Measurements from ENCODE around the gene TSPY8.
"Not testable (repeated sequence)": the region's sequence is repeated elsewhere in the genome, so short reads cannot be mapped to it uniquely, and the experiment has no call there.

Gene TSPY8

GRCh38 chrY:9357497-9357896, at the start of gene TSPY8:
Gene TSPY8 (plus strand): TSS chrY:9357797. CDS start chrY:9357843, 46 bp downstream.
- DNase-seq, result not testable (repeated sequence)

- DNase-seq, result no peak
Measured at GRCh38 chrY:9320996-9321395, 36.6 kb upstream of the TSPY8 start.

- not testable (repeated sequence) for DNase-seq
Measured at GRCh38 chrY:9337164-9337563, 20.4 kb upstream of the TSPY8 start, which contains the start of gene TSPY4. Gene TSPY4 (plus strand): TSS chrY:9337464. CDS start chrY:9337510, 46 bp downstream.

- not testable (repeated sequence) for DNase-seq
Measured at GRCh38 chrY:9396527-9396926, 38.9 kb downstream of the TSPY8 start.

- DNase-seq, result not testable (repeated sequence)
Measured at GRCh38 chrY:9398121-9398520, 40.5 kb downstream of the TSPY8 start, which contains the start of gene TSPY3. Gene TSPY3 (plus strand): TSS chrY:9398421. CDS start chrY:9398467, 46 bp downstream.

Measured in NCI-H1105 treated with DMSO at 0.1 percent for 48 hours (cell line).